ENCODE measurements around the gene C10orf105. TPM values are rescaled to one million over a fixed set of nuclear protein-coding genes. Genes with fewer than 3 reads are reported as not detected.

C10orf105 gene
- polyA plus RNA-seq, 1 of the 3 experiments (the other 2 are of a cell fraction) = not detected

GRCh38 chr10:71690094-71690720 lies 29.4 kb downstream of the C10orf105 start:
- Histone ChIP-seq H3K9me2 (no peaks in the 10 kb centered on the region), H4K20me1 (ENCODE audit: insufficient read depth) (no peaks in the 10 kb centered on the region), H3K79me2 (ENCODE audit: insufficient read depth) (no peaks in the 10 kb centered on the region), H3K4me3 (ENCODE audit: low read depth in 2 of 2, low read length in 1 of 2) (no peak overlapping the region), H3K27me3 (ENCODE audit: insufficient read depth) (no peaks in the 10 kb centered on the region), H3K4me1 (ENCODE audit: control insufficient read depth in 1 of 2, insufficient read depth in 2 of 2, low read depth in 1 of 2, low read length in 1 of 2) (no peaks in the 10 kb centered on the region; a peak in 1 of 4 replicates), H3K36me3 (replicated peaks in 1 of 2; ENCODE audit: control insufficient read depth in 1 of 2, insufficient read depth in 2 of 2, low read length in 1 of 2) (no peaks in the 10 kb centered on the region), H3F3A (replicated peaks; ENCODE audit: insufficient read depth) (peaks cover 3% of the 10 kb centered on the region), H2AFZ (ENCODE audit: low read depth) (no peak overlapping the region), H3K9me3 (no peaks in the 10 kb centered on the region), H3K4me2 (no peak overlapping the region), H3K27ac (ENCODE audit: low read depth in 2 of 2, low read length in 1 of 2) (no peak overlapping the region), H3K9ac (no peak overlapping the region)
- POLR2A ChIA-PET = no interaction called here
- TF ChIP-seq RCOR1 (IDR thresholded peaks at IDR 0.05; ENCODE audit: low read length) (no peak), FOSL2 (IDR thresholded peaks at IDR 0.05; ENCODE audit: borderline replicate concordance, low read depth) (no peak), TEAD4 (IDR thresholded peaks at IDR 0.05; ENCODE audit: borderline replicate concordance, insufficient read depth) (no peak), ZBTB33 (IDR thresholded peaks at IDR 0.05; ENCODE audit: borderline replicate concordance, low read depth) (no peak), ELF1 (IDR thresholded peaks at IDR 0.05) (no peak), YY1 (IDR thresholded peaks at IDR 0.05; ENCODE audit: low read depth) (no peak)
- CTCF ChIA-PET = interaction anchor here (0.6 to 5.1 kb wide), 6 partner anchors 8 to 1035 kb away, joined by 3 to 29 read pairs (median 4); no protein-coding TSS in a partner anchor
- 51% methylated on average over 8 of the region's 13 CpGs for WGBS (ENCODE audit: low lambda C conversion rate)
- no peak for DNase-seq

GRCh38 chr10:71688256-71688655 lies 31.3 kb downstream of the C10orf105 start:
- Histone ChIP-seq H3K9me2 (no peaks in the 10 kb centered on the region), H2AFZ (ENCODE audit: low read depth) (no peak overlapping the region), H3K4me2 (no peak overlapping the region), H4K20me1 (ENCODE audit: insufficient read depth) (no peaks in the 10 kb centered on the region), H3K27me3 (ENCODE audit: insufficient read depth) (peaks cover 3% of the 10 kb centered on the region; the same call in 1 of the 2 replicates), H3K79me2 (ENCODE audit: insufficient read depth) (no peaks in the 10 kb centered on the region), H3K9ac (no peak overlapping the region), H3K9me3 (no peaks in the 10 kb centered on the region), H3K36me3 (replicated peaks in 1 of 2; ENCODE audit: control insufficient read depth in 1 of 2, insufficient read depth in 2 of 2, low read length in 1 of 2) (no peaks in the 10 kb centered on the region), H3F3A (replicated peaks; ENCODE audit: insufficient read depth) (peaks cover 3% of the 10 kb centered on the region), H3K4me1 (ENCODE audit: control insufficient read depth in 1 of 2, insufficient read depth in 2 of 2, low read depth in 1 of 2, low read length in 1 of 2) (no peaks in the 10 kb centered on the region; a peak in 1 of 4 replicates), H3K4me3 (ENCODE audit: low read depth in 2 of 2, low read length in 1 of 2) (no peak overlapping the region), H3K27ac (ENCODE audit: low read depth in 2 of 2, low read length in 1 of 2) (no peak overlapping the region)
- CTCF ChIA-PET = interaction anchor here (1.3 to 7.0 kb wide), 2 partner anchors 9 to 79 kb away, joined by 3 to 52 read pairs; no protein-coding TSS in a partner anchor
- no peak for DNase-seq
- 56% methylated on average over 3 of the region's 3 CpGs for WGBS (ENCODE audit: low lambda C conversion rate)
- POLR2A ChIA-PET = no interaction called here
- TF ChIP-seq GATA2 (CRISPR knock-in tag; IDR thresholded peaks at IDR 0.05) (no peak), JUND (IDR thresholded peaks at IDR 0.05) (no peak), RCOR1 (IDR thresholded peaks at IDR 0.05; ENCODE audit: low read length) (no peak), TCF12 (IDR thresholded peaks at IDR 0.05) (no peak), TAF1 (IDR thresholded peaks at IDR 0.05; ENCODE audit: borderline replicate concordance, low read depth, low read length) (no peak), TEAD4 (IDR thresholded peaks at IDR 0.05; ENCODE audit: borderline replicate concordance, insufficient read depth) (no peak), EZH2phosphoT487 (IDR thresholded peaks at IDR 0.05; ENCODE audit: borderline replicate concordance, low read depth) (no peak), GABPA (IDR thresholded peaks at IDR 0.05; ENCODE audit: low read depth) (no peak), FOXJ3 (CRISPR knock-in tag; IDR thresholded peaks at IDR 0.05) (no peak), NFIC (IDR thresholded peaks at IDR 0.05; ENCODE audit: borderline replicate concordance) (no peak), RXRA (IDR thresholded peaks at IDR 0.05; ENCODE audit: borderline replicate concordance, low read depth) (no peak), ZBTB33 (IDR thresholded peaks at IDR 0.05; ENCODE audit: borderline replicate concordance, low read depth) (no peak), USF1 (IDR thresholded peaks at IDR 0.05; ENCODE audit: borderline replicate concordance, low read depth) (no peak), EP300 (IDR thresholded peaks at IDR 0.05; ENCODE audit: borderline replicate concordance in 1 of 2, low read depth in 1 of 2, low read length in 1 of 2) (no peak)
- TF ChIP-seq, protein P1, sequence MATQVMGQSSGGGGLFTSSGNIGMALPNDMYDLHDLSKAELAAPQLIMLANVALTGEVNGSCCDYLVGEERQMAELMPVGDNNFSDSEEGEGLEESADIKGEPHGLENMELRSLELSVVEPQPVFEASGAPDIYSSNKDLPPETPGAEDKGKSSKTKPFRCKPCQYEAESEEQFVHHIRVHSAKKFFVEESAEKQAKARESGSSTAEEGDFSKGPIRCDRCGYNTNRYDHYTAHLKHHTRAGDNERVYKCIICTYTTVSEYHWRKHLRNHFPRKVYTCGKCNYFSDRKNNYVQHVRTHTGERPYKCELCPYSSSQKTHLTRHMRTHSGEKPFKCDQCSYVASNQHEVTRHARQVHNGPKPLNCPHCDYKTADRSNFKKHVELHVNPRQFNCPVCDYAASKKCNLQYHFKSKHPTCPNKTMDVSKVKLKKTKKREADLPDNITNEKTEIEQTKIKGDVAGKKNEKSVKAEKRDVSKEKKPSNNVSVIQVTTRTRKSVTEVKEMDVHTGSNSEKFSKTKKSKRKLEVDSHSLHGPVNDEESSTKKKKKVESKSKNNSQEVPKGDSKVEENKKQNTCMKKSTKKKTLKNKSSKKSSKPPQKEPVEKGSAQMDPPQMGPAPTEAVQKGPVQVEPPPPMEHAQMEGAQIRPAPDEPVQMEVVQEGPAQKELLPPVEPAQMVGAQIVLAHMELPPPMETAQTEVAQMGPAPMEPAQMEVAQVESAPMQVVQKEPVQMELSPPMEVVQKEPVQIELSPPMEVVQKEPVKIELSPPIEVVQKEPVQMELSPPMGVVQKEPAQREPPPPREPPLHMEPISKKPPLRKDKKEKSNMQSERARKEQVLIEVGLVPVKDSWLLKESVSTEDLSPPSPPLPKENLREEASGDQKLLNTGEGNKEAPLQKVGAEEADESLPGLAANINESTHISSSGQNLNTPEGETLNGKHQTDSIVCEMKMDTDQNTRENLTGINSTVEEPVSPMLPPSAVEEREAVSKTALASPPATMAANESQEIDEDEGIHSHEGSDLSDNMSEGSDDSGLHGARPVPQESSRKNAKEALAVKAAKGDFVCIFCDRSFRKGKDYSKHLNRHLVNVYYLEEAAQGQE (IDR thresholded peaks at IDR 0.05; ENCODE audit: low read depth, low read length) = no peak
- TF ChIP-seq, protein P2, sequence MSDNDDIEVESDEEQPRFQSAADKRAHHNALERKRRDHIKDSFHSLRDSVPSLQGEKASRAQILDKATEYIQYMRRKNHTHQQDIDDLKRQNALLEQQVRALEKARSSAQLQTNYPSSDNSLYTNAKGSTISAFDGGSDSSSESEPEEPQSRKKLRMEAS (IDR thresholded peaks at IDR 0.05; ENCODE audit: low read depth) = no peak
